NB4 (cell line): ENCODE data around the gene STXBP4.

Source experiments
- DNase-seq: peaks from one replicate; pipeline ENCODE4 v3.0.0; 2010; ENCODE audit warnings: low read depth
- H3K4me3 ChIP-seq: one replicate; pipeline ENCODE4 v1.5.1; 2011; ENCODE audit warnings: mild to moderate bottlenecking, low read depth, low read length, moderate library complexity
- MYC ChIP-seq: IDR thresholded peaks from 2 replicates; pipeline ENCODE4 v1.6.1; 2011; ENCODE audit warnings: low read depth, low read length
- POLR2A ChIP-seq: IDR thresholded peaks from 2 replicates; pipeline ENCODE4 v1.6.1; 2011; ENCODE audit warnings: mild to moderate bottlenecking; ENCODE audit not compliant: insufficient read length; ENCODE audit errors: extremely low read depth
- TF ChIP-seq, protein P1 (sequence below): IDR thresholded peaks from one replicate; pipeline ENCODE4 v1.5.1; 2012; ENCODE audit warnings: low read depth, low read length
- TF ChIP-seq, protein P2 (sequence below): IDR thresholded peaks from 2 replicates; pipeline ENCODE4 v1.6.1; 2011; ENCODE audit warnings: low read depth, low read length

The STXBP4 gene

DNA sequence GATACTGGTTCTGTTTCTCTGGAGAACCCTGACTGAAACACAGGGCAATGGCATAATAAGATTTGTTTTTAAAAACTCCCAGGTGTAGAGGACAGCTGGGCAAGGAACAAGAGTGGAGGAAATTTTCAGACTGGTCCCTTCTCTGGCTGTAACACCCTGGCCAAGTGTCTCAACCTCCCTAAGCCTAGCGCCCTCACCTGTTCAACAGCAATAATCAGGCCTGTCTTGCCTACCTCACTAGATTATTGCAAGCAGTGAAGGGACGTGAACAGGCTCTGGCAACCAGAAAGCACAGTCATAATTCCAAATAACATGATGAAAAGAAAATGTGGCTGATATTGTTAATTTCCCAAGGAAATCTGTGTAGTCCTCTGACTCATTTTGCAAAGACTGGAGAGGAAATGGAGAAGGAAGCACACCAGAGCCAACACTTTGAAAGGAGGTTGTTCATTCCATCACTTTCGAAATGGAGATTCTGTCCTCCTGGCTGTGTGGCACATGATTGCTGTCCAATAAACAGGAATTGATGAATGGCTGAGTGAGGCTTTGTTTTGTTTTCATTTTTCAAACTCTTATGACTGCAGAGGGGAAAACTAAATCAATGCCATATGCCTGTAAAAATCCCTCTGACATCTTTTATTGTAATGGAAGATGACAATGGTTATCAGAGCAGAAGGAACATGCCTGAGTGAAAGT lies 208.7 kb downstream of the STXBP4 start:
- DNase-seq: no peak
- TF ChIP-seq, protein P1, sequence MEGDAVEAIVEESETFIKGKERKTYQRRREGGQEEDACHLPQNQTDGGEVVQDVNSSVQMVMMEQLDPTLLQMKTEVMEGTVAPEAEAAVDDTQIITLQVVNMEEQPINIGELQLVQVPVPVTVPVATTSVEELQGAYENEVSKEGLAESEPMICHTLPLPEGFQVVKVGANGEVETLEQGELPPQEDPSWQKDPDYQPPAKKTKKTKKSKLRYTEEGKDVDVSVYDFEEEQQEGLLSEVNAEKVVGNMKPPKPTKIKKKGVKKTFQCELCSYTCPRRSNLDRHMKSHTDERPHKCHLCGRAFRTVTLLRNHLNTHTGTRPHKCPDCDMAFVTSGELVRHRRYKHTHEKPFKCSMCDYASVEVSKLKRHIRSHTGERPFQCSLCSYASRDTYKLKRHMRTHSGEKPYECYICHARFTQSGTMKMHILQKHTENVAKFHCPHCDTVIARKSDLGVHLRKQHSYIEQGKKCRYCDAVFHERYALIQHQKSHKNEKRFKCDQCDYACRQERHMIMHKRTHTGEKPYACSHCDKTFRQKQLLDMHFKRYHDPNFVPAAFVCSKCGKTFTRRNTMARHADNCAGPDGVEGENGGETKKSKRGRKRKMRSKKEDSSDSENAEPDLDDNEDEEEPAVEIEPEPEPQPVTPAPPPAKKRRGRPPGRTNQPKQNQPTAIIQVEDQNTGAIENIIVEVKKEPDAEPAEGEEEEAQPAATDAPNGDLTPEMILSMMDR: no peak
- no peak for TF ChIP-seq MYC
- TF ChIP-seq POLR2A: no peak
- TF ChIP-seq, protein P2, sequence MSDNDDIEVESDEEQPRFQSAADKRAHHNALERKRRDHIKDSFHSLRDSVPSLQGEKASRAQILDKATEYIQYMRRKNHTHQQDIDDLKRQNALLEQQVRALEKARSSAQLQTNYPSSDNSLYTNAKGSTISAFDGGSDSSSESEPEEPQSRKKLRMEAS: no peak
- no peak overlapping the region for H3K4me3 ChIP-seq

DNA sequence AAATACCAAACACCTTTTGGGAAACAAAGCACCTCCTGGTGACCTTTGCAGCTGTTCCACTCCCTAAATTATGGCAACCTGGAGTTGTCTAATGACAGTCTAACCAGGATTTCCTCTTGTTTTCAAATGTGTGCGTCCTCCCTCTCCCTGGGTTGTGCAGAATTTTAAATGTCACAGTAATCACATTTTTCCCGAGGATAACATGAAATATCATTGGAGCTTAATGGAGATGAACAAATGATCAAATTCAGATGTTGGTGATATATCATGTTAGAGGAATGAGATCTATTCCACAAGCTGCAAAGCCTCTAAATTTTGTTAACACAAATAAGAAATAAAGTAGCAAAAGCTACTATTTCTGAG lies 209.3 kb downstream of the STXBP4 start:
- TF ChIP-seq POLR2A (no peak), MYC (no peak)
- TF ChIP-seq, protein P1: no peak
- TF ChIP-seq, protein P2: no peak
- H3K4me3 ChIP-seq: no peak overlapping the region
- no peak for DNase-seq

DNA sequence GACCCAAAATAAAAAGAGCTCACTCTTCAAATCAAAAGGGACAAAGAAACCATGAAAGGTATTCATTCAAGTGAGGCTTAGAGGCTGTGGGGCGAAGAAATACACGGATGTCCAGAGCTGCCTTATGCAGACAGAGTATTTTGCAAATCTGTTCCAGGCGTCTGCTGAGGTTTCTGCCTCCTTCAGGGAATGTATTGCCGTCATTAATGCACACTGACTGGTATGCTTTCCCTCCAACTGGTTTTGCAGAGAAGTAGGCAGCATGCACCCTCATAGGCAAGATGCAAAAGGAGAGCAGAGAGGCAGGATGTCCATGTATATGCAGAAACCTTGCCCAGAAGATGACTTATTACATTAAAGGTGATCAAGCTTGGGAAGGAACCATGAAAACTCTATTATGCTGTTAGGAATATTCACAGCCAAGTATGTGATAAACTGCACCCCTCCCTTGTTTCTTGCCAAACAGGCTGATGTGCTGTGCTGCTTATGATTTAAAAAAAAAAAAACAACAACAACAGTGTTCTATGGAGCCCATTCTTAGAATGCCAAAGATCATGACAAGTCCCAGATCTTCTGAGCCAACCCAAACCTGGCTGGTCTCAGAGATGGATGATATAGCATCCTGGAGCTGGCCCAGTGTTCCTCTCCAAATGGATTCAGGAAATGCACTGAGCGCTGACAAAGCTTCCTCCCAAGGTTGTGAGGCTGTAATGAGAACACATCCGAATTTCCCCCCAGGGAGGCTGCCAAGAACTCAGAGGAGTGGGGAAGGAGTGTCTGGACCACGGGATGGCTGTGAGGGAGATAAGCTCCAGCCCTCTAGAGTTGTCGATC lies 218.6 kb downstream of the STXBP4 start:
- TF ChIP-seq, protein P2: no peak
- TF ChIP-seq MYC: no peak
- DNase-seq: no peak
- no peak overlapping the region for H3K4me3 ChIP-seq

DNA sequence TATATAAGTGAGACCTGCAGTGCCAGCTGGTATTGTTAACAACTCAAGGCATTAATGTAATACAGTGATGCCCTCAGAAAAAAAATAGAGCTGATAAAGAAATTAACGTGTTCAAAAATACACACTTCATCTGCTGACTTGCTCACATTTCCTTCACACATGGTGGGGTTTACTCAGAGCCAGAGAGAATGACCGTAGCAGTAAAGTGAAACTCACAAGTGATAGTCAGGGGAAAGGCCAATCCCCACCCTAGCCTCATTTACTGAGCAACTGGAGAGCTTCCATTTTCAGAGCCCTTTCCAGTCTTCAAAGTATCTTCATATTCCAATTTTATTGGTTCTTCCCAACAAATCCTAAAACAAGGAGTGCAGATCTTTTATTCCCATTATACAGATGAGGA lies 222.2 kb downstream of the STXBP4 start:
- no peak for DNase-seq
- TF ChIP-seq, protein P2: no peak
- TF ChIP-seq POLR2A (no peak), MYC (no peak)
- TF ChIP-seq, protein P1: no peak
- no peak overlapping the region for H3K4me3 ChIP-seq

DNA sequence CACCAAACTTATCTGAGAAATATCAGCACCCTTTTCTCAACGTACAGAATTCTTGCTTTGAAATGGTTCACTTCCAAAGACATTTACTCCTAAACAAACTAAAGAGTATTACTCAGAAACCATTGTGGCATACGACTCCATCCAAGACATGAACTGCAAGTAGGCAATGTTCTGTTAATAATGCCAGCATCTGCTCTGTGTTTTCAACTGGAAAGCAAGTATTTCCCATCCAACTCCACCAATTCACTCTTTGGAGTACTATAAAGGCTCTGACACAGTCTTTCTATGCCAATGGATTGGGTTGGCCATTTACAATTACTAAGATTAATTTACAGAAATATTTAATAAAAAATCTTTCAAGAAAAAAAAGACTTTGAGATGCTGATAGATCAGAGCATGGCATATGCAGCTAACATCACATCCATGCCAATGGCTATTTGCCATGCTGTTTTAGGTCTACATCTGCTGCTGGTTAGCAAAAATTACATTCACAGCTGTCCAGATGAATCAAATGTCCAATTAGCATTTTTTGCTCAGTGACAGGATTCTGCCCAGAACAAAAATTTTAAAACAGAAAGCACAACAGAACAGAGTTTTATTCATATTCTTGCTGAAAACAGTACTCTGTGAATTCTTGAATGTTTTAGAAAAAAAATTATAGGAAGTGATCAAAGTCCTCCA lies 230.3 kb downstream of the STXBP4 start:
- H3K4me3 ChIP-seq: no peak overlapping the region
- no peak for TF ChIP-seq POLR2A
- TF ChIP-seq MYC: no peak
- TF ChIP-seq, protein P2: no peak
- TF ChIP-seq, protein P1: no peak
- no peak for DNase-seq
